Keratinocyte (primary cell): Measurements from ENCODE around the gene ABCA12. TPM values are rescaled to one million over a fixed set of nuclear protein-coding genes. Genes with fewer than 3 reads are reported as not detected.

Experiments
- DNase-seq: peaks from one replicate; pipeline ENCODE4 v3.0.0-alpha.2; 2011; ENCODE audit warnings: low read depth, missing footprints, low spot score
- FAIRE-seq: peaks from 2 replicates; lab custom pipeline; 2011; peaks lifted over from hg19 to GRCh38; lab: Jason Lieb, UNC
- H2AFZ ChIP-seq: 2 replicates; pipeline ENCODE4 v1.6.0; 2012; ENCODE audit warnings: low read length, control low read depth, inconsistent platforms; ENCODE audit not compliant: control insufficient read depth
- H3K27ac ChIP-seq: 2 replicates; pipeline ENCODE4 v1.5.1; 2011; ENCODE audit warnings: low read length; ENCODE audit not compliant: control insufficient read depth, insufficient read depth
- H3K27me3 ChIP-seq: 3 replicates; pipeline ENCODE4 v1.6.0; 2011; ENCODE audit warnings: low read length; ENCODE audit not compliant: control insufficient read depth, insufficient read depth; ENCODE audit errors: extremely low read depth
- H3K36me3 ChIP-seq, 2 experiments: 2 replicates in 1 of 2; 3 replicates in 1 of 2; pipeline ENCODE4 v1.5.1; 2011; ENCODE audit warnings: low read length in 2 of 2, mild to moderate bottlenecking in 1 of 2; ENCODE audit not compliant: control insufficient read depth in 2 of 2, insufficient read depth in 2 of 2; ENCODE audit errors: extremely low read depth in 1 of 2
- H3K4me1 ChIP-seq: 3 replicates; pipeline ENCODE4 v1.5.1; 2011; ENCODE audit warnings: low read length; ENCODE audit not compliant: control insufficient read depth, insufficient read depth; ENCODE audit errors: extremely low read depth
- H3K4me2 ChIP-seq: 3 replicates; pipeline ENCODE4 v1.6.0; 2011; ENCODE audit warnings: low read depth, low read length; ENCODE audit not compliant: control insufficient read depth, insufficient read depth; ENCODE audit errors: extremely low read depth
- H3K4me3 ChIP-seq, 3 experiments: fragments of 200-600 bp in 1 of 3; sonication (generic) in 1 of 3; 2 replicates in 2 of 3; 3 replicates in 1 of 3; pipeline ENCODE4 v1.5.1; 2011 to 2016; ENCODE audit warnings: low read length in 3 of 3, mild to moderate bottlenecking in 3 of 3, control low read depth in 2 of 3, inconsistent platforms in 1 of 3, low read depth in 1 of 3, mixed read lengths in 1 of 3, mixed run types in 1 of 3, moderate library complexity in 1 of 3; ENCODE audit not compliant: control insufficient read depth in 2 of 3, insufficient read depth in 2 of 3; ENCODE audit errors: extremely low read depth in 1 of 3
- H3K79me2 ChIP-seq: 2 replicates; pipeline ENCODE4 v1.6.0; 2012; ENCODE audit warnings: low read length; ENCODE audit not compliant: control insufficient read depth, insufficient read depth
- H3K9ac ChIP-seq: 3 replicates; pipeline ENCODE4 v1.6.0; 2011; ENCODE audit warnings: low read length; ENCODE audit not compliant: control insufficient read depth, insufficient read depth; ENCODE audit errors: extremely low read depth
- H3K9me1 ChIP-seq: 3 replicates; pipeline ENCODE4 v1.6.0; 2011; ENCODE audit warnings: low read length; ENCODE audit not compliant: control insufficient read depth, insufficient read depth; ENCODE audit errors: extremely low read depth
- H3K9me3 ChIP-seq: 2 replicates; pipeline ENCODE4 v1.5.1; 2012; ENCODE audit warnings: low read depth, low read length; ENCODE audit not compliant: control insufficient read depth
- H4K20me1 ChIP-seq: 3 replicates; pipeline ENCODE4 v1.6.0; 2011; ENCODE audit warnings: low read length; ENCODE audit not compliant: control insufficient read depth, insufficient read depth; ENCODE audit errors: extremely low read depth
- CTCF ChIP-seq, 3 experiments: IDR thresholded peaks in 1 of 3; conservative IDR thresholded peaks in 1 of 3; optimal IDR thresholded peaks in 1 of 3; 2 replicates in 2 of 3; 3 replicates in 1 of 3; pipeline versions ENCODE3 to v1.5.1; 2011; ENCODE audit warnings: low read length in 3 of 3, mild to moderate bottlenecking in 3 of 3, moderate library complexity in 2 of 3, control low read depth in 1 of 3, inconsistent platforms in 1 of 3; ENCODE audit not compliant: insufficient read depth in 2 of 3; ENCODE audit errors: extremely low read depth in 1 of 3
- EZH2 ChIP-seq: IDR thresholded peaks from one replicate; pipeline ENCODE4 v1.6.1; 2012; ENCODE audit warnings: inconsistent platforms, mild to moderate bottlenecking, low read length, moderate library complexity
- dilution Hi-C: fragments of 300-500 bp; cut with MboI; formaldehyde crosslinking; loops from one replicate; pipeline ENCODE4 v1.7.0; 2020; ENCODE audit warnings: low sequenced_read_pairs; ENCODE audit not compliant: extremely low pct_ligation_motif_present
- polyA plus RNA-seq, 5 experiments: library from polyadenylated mRNA; depleted of rRNA in 3 of 5; stranded (reverse) in 3 of 5; stranded (forward) in 1 of 5; unstranded in 1 of 5; fragments of >200 nt; gene quantifications; 1 replicate in 1 of 5; 2 replicates in 3 of 5; 3 replicates in 1 of 5; pipeline versions ENCODE4 v1.2.1 to v1.2.3, GENCODE V29; 2011 to 2012; ENCODE audit warnings: missing spikeins in 2 of 5, low read depth in 1 of 5, low replicate concordance in 1 of 5

The ABCA12 gene
- polyA plus RNA-seq, 1 donor (not counting 4 experiments of a cell fraction or from before 2014, with no cell fraction given) = 10.9 TPM

- dilution Hi-C loops = no loop called here
- peak overlapping the region; percentile 86 for H3K27ac ChIP-seq
- FAIRE-seq (peak; percentile 77), DNase-seq (peak; percentile 17)
- peak overlapping the region; percentile 52 for H3K4me2 ChIP-seq
- H3K4me1 ChIP-seq = peaks cover 52% of the 10 kb centered on the region
- H3K4me3 ChIP-seq = peak overlapping the region in 1 of 3 experiments; percentile 11
- no peaks in the 10 kb centered on the region for H4K20me1 ChIP-seq
- H3K36me3 ChIP-seq = no peaks in the 10 kb centered on the region
- TF ChIP-seq EZH2 = no peak
- TF ChIP-seq CTCF (optimal IDR thresholded peaks at IDR 0.05 in 1 of 3, IDR thresholded peaks at IDR 0.05 in 1 of 3, conservative IDR thresholded peaks at IDR 0.05 in 1 of 3; ENCODE audit: extremely low read depth in 1 of 3, insufficient read depth in 2 of 3, low read length in 3 of 3) = no peak
- H3K27me3 ChIP-seq = no peaks in the 10 kb centered on the region
- H3K9me1 ChIP-seq = no peaks in the 10 kb centered on the region
- peak overlapping the region; percentile 92 for H2AFZ ChIP-seq
- peaks cover 2% of the 10 kb centered on the region for H3K79me2 ChIP-seq
- H3K9me3 ChIP-seq = no peaks in the 10 kb centered on the region
- H3K9ac ChIP-seq = peak overlapping the region; percentile 53
Measured at GRCh38 chr2:215140166-215140707, 1.8 kb upstream of the ABCA12 start.

DNA sequence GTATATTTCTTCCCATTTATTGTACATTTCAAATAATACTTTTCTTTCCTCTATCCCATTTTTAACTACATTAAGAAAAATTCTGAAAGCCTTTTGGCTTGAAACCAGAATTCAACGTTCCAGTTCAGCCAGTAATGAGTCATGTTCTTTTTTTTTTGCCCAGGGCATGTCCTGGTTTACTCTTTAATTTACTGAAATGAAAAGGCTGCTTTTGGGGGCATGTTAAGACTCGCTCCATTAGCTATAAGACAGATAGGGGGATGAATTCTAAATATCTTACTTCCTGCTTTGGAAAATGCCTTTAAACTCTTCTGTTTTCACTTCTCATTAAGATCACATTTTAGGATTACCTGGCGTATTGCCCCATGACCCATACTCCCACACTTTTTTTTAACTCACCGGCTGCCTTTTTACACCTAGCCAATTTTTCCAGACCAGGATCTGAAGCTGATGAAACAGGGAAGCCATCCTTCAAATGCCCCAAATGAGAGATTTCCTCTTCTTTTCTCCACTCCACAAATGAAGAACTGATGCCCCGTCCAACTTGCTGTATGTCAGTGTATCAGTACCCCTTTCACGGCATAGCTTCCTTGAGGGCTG lies 585 bp downstream of the ABCA12 start:
- Histone ChIP-seq H3K4me2 (peak overlapping the region; percentile 94), H3K36me3 (no peaks in the 10 kb centered on the region), H3K27ac (peak overlapping the region; percentile 99), H3K79me2 (peaks cover 2% of the 10 kb centered on the region), H3K9ac (peak overlapping the region; percentile 82), H2AFZ (peak overlapping the region; percentile 60), H3K9me1 (no peaks in the 10 kb centered on the region), H3K27me3 (no peaks in the 10 kb centered on the region), H3K4me1 (peaks cover 52% of the 10 kb centered on the region), H4K20me1 (no peaks in the 10 kb centered on the region), H3K4me3 (peak overlapping the region; percentile 30 to 60 (median 48)), H3K9me3 (no peaks in the 10 kb centered on the region)
- no peak for TF ChIP-seq EZH2
- no peak for TF ChIP-seq CTCF (optimal IDR thresholded peaks at IDR 0.05 in 1 of 3, IDR thresholded peaks at IDR 0.05 in 1 of 3, conservative IDR thresholded peaks at IDR 0.05 in 1 of 3; ENCODE audit: extremely low read depth in 1 of 3, insufficient read depth in 2 of 3, low read length in 3 of 3)
- dilution Hi-C loops = no loop called here
- DNase-seq (peak; percentile 75), FAIRE-seq (peak; percentile 81)
